DND-41 (cell line): ENCODE measurements around the gene PMF1.

Source experiments
- ATAC-seq: fragments of 200-7000 bp; cut with Tn5 transposase; 3 replicates; pipeline ENCODE4 v1.9.1; 2021; ENCODE audit warnings: low read depth; ENCODE audit not compliant: insufficient read depth
- DNase-seq: peaks from one replicate; pipeline ENCODE4 v3.0.0-alpha.2; 2020
- H2AFZ ChIP-seq: 2 replicates; pipeline ENCODE4 v1.6.0; 2012; ENCODE audit warnings: low read depth, low read length
- H3K27ac ChIP-seq: 2 replicates; pipeline ENCODE4 v1.5.1; 2012; ENCODE audit warnings: low read length, inconsistent platforms
- H3K27me3 ChIP-seq: fragments of 200-600 bp; sonication (generic); 2 replicates; pipeline ENCODE4 v1.6.0; 2012; ENCODE audit warnings: low read length, mild to moderate bottlenecking, inconsistent platforms; ENCODE audit not compliant: insufficient read depth, poor library complexity
- H3K36me3 ChIP-seq: 2 replicates; pipeline ENCODE4 v1.5.1; 2012; ENCODE audit warnings: low read length, inconsistent platforms; ENCODE audit not compliant: insufficient read depth
- H3K4me1 ChIP-seq: 2 replicates; pipeline ENCODE4 v1.5.1; 2012; ENCODE audit warnings: mild to moderate bottlenecking, low read length; ENCODE audit not compliant: insufficient read depth
- H3K4me2 ChIP-seq: 2 replicates; pipeline ENCODE4 v1.6.0; 2012; ENCODE audit warnings: mild to moderate bottlenecking, moderate library complexity, low read length, inconsistent platforms; ENCODE audit not compliant: insufficient read depth
- H3K4me3 ChIP-seq, 2 experiments: fragments of 200-600 bp in 1 of 2; shearing (Covaris generic) in 1 of 2; 2 replicates each; pipeline ENCODE4 v1.5.1; 2012 to 2016; ENCODE audit warnings: inconsistent platforms in 2 of 2, low read length in 2 of 2, mild to moderate bottlenecking in 2 of 2, low read depth in 1 of 2, moderate library complexity in 1 of 2
- H3K79me2 ChIP-seq: 2 replicates; pipeline ENCODE4 v1.6.0; 2012; ENCODE audit warnings: low read length, inconsistent platforms; ENCODE audit not compliant: insufficient read depth
- H3K9ac ChIP-seq: 2 replicates; pipeline ENCODE4 v1.6.0; 2012; ENCODE audit warnings: low read depth, mild to moderate bottlenecking, inconsistent platforms, low read length, moderate library complexity
- H3K9me3 ChIP-seq: 2 replicates; pipeline ENCODE4 v1.5.1; 2012; ENCODE audit warnings: low read length, moderate library complexity, mild to moderate bottlenecking, inconsistent platforms; ENCODE audit not compliant: insufficient read depth, severe bottlenecking
- H4K20me1 ChIP-seq: 2 replicates; pipeline ENCODE4 v1.6.0; 2012; ENCODE audit warnings: low read length; ENCODE audit not compliant: insufficient read depth
- EZH2 ChIP-seq: IDR thresholded peaks from 3 replicates; pipeline ENCODE4 v1.6.1; 2012; ENCODE audit warnings: borderline replicate concordance, low read depth, mild to moderate bottlenecking, moderate library complexity, low read length, inconsistent platforms; ENCODE audit not compliant: severe bottlenecking
- TF ChIP-seq, protein P1 (sequence below): IDR thresholded peaks from 2 replicates; pipeline ENCODE4 v1.5.1; 2012; ENCODE audit warnings: borderline replicate concordance, low read length, moderate library complexity, mild to moderate bottlenecking; ENCODE audit not compliant: poor library complexity, severe bottlenecking; ENCODE audit errors: extremely low read depth

The PMF1 gene

DNA sequence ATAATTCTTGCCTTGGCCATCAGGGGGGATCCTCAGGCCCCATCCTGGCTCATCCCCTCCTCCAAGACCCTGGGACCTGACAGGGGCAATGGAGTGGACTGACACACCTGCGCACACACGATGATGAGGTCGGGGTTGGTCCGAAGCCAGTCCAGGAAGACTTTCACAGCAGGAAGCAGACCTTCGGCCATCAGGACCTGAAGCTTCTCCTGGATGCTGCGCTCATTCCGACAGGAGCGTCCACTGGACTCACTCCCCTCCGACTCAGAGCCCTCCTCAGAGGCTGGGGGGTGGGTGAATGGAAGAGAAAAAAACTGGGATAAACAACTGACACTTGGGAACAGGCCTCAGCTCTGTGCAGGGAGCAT, 50.5 kb downstream of the PMF1 start:
- H3K4me2 ChIP-seq = no peak overlapping the region
- no peak for TF ChIP-seq EZH2
- TF ChIP-seq, protein P1, sequence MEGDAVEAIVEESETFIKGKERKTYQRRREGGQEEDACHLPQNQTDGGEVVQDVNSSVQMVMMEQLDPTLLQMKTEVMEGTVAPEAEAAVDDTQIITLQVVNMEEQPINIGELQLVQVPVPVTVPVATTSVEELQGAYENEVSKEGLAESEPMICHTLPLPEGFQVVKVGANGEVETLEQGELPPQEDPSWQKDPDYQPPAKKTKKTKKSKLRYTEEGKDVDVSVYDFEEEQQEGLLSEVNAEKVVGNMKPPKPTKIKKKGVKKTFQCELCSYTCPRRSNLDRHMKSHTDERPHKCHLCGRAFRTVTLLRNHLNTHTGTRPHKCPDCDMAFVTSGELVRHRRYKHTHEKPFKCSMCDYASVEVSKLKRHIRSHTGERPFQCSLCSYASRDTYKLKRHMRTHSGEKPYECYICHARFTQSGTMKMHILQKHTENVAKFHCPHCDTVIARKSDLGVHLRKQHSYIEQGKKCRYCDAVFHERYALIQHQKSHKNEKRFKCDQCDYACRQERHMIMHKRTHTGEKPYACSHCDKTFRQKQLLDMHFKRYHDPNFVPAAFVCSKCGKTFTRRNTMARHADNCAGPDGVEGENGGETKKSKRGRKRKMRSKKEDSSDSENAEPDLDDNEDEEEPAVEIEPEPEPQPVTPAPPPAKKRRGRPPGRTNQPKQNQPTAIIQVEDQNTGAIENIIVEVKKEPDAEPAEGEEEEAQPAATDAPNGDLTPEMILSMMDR = no peak
- no peak overlapping the region for H2AFZ ChIP-seq
- DNase-seq (no peak), ATAC-seq (no peak)
- H3K79me2 ChIP-seq = no peaks in the 10 kb centered on the region
- no peaks in the 10 kb centered on the region for H3K4me1 ChIP-seq
- no peak overlapping the region for H3K9ac ChIP-seq
- H3K27me3 ChIP-seq = no peaks in the 10 kb centered on the region
- H3K27ac ChIP-seq = no peak overlapping the region
- H4K20me1 ChIP-seq = no peaks in the 10 kb centered on the region
- H3K9me3 ChIP-seq = no peaks in the 10 kb centered on the region
- H3K36me3 ChIP-seq = peaks cover 95% of the 10 kb centered on the region
- H3K4me3 ChIP-seq = no peak overlapping the region

DNA sequence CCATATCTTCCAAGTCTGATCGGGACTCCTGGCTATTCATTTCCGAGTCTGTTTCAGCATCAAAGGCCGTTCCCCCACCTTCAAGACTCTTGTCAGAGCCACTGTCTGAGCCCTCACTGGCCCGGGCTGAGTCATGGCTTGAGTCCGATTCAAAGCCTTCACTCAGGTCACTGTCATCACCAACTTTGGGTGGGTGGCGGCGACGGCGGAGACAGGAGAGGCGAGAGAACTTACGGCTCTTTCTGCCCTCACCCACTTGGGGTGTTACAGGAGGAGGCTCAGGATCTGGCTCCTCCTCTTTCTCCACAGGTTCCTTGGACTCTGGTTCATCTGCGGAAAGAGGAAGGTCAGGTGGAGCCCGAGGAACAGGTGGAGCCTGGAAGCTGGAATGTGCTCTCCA, 53.2 kb downstream of the PMF1 start:
- H3K27me3 ChIP-seq = no peaks in the 10 kb centered on the region
- H3K9me3 ChIP-seq = no peaks in the 10 kb centered on the region
- peaks cover 94% of the 10 kb centered on the region for H3K36me3 ChIP-seq
- no peak overlapping the region for H3K4me2 ChIP-seq
- no peak overlapping the region for H2AFZ ChIP-seq
- DNase-seq = no peak
- ATAC-seq = no peak
- no peaks in the 10 kb centered on the region for H4K20me1 ChIP-seq
- no peaks in the 10 kb centered on the region for H3K4me1 ChIP-seq
- no peak for TF ChIP-seq EZH2
- TF ChIP-seq, protein P1 = no peak
- no peak overlapping the region for H3K4me3 ChIP-seq
- no peak overlapping the region for H3K9ac ChIP-seq
- no peak overlapping the region for H3K27ac ChIP-seq
- H3K79me2 ChIP-seq = no peaks in the 10 kb centered on the region

DNA sequence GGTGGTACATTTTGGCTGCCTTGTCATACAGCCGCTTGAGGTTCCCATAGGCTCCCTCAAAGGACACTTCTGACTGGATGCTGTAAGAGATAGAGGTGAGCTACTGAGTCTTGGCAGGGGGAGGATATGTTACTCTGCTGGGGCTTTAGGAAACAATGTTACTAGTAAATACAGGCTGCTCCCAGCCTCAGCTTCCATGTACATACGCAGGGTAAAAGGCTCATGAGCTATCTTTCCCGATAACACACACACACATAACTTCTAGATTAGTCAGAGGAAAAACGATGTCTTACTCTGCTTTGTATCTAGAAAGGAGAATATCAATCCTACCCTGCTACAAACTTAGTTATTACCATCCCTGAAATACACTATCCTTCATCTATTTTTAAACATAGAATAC, 55.5 kb downstream of the PMF1 start:
- TF ChIP-seq EZH2 = no peak
- TF ChIP-seq, protein P1 = no peak
- Histone ChIP-seq H3K4me2 (no peak overlapping the region), H4K20me1 (0 out of 2 replicates have a peak, but pooled peaks cover 6% of the 10 kb centered on the region), H3K27ac (no peak overlapping the region), H3K9me3 (no peaks in the 10 kb centered on the region), H3K36me3 (peaks cover 96% of the 10 kb centered on the region), H2AFZ (no peak overlapping the region), H3K79me2 (peaks cover 3% of the 10 kb centered on the region; the same call in 1 of the 2 replicates), H3K9ac (no peak overlapping the region), H3K4me1 (no peaks in the 10 kb centered on the region), H3K27me3 (no peaks in the 10 kb centered on the region), H3K4me3 (no peak overlapping the region)
- DNase-seq = no peak
- no peak for ATAC-seq

DNA sequence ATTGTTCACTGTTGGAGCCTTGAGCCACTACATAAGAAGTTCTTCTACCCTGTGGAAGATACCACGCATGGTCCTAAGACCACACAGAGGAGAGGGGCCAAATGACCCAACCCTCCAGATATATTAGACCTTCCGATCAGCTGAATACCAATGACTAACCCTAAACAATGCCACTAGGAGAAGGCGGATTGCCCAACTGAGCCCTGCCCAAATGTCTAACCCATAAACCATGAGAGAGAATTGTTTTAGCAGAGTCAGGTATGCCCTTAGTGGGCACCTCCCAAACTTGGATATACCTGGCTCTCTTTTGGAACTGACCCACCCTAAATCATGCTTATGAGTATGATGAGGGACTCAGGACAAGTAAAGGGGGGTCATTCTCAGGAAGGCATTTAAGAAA, 57.5 kb downstream of the PMF1 start:
- H3K36me3 ChIP-seq = peaks cover 98% of the 10 kb centered on the region
- H3K4me2 ChIP-seq = no peak overlapping the region
- ATAC-seq = no peak
- DNase-seq = no peak
- TF ChIP-seq EZH2 = no peak
- TF ChIP-seq, protein P1 = no peak
- no peak overlapping the region for H3K4me3 ChIP-seq
- H4K20me1 ChIP-seq = 0 out of 2 replicates have a peak, but pooled peaks cover 6% of the 10 kb centered on the region
- H3K27ac ChIP-seq = no peak overlapping the region
- H2AFZ ChIP-seq = no peak overlapping the region
- no peaks in the 10 kb centered on the region for H3K9me3 ChIP-seq
- H3K9ac ChIP-seq = no peak overlapping the region
- peaks cover 3% of the 10 kb centered on the region; the same call in 1 of the 2 replicates for H3K79me2 ChIP-seq
- H3K4me1 ChIP-seq = no peaks in the 10 kb centered on the region
- H3K27me3 ChIP-seq = no peaks in the 10 kb centered on the region
